ENCODE results near the gene LRP1B.

Gene LRP1B

GRCh38 chr2:140759426-140760156 is 1371.2 kb downstream of the LRP1B start:
- Mint-ChIP-seq H3K4me3 (no peak overlapping the region), H3K27ac (no peak overlapping the region), H3K36me3 (no peaks in the 10 kb centered on the region), H3K4me1 (no peaks in the 10 kb centered on the region), H3K9me3 (peaks cover 0 to 3% of the 10 kb centered on the region in 2 donors), H3K27me3 (no peaks in the 10 kb centered on the region)
- DNase-seq (no peak), ATAC-seq (replicated peaks) (no peak)

GRCh38 chr2:140747665-140748064 is 1383.2 kb downstream of the LRP1B start:
- DNase-seq (no peak), ATAC-seq (replicated peaks) (peak; percentile 45 to 58)
- H3K36me3 Mint-ChIP-seq, result no peaks in the 10 kb centered on the region
- no peaks in the 10 kb centered on the region for H3K27me3 Mint-ChIP-seq
- no peak overlapping the region for H3K4me3 Mint-ChIP-seq
- peaks cover 0 to under 1% of the 10 kb centered on the region in 2 donors for H3K9me3 Mint-ChIP-seq
- H3K27ac Mint-ChIP-seq, result no peak overlapping the region
- no peaks in the 10 kb centered on the region for H3K4me1 Mint-ChIP-seq

- ATAC-seq (replicated peaks), result no peak
- DNase-seq, result no peak
- H3K36me3 Mint-ChIP-seq, result no peaks in the 10 kb centered on the region
- H3K27me3 Mint-ChIP-seq, result no peaks in the 10 kb centered on the region
- no peak overlapping the region for H3K27ac Mint-ChIP-seq
- H3K9me3 Mint-ChIP-seq, result no peaks in the 10 kb centered on the region
- no peaks in the 10 kb centered on the region for H3K4me1 Mint-ChIP-seq
- no peak overlapping the region for H3K4me3 Mint-ChIP-seq
Observed at GRCh38 chr2:140747090-140747489, 1383.7 kb downstream of the LRP1B start.

GRCh38 chr2:140744379-140744778 is 1386.4 kb downstream of the LRP1B start:
- Mint-ChIP-seq H3K9me3 (no peaks in the 10 kb centered on the region), H3K27me3 (no peaks in the 10 kb centered on the region), H3K4me3 (no peak overlapping the region), H3K4me1 (no peaks in the 10 kb centered on the region), H3K36me3 (no peaks in the 10 kb centered on the region), H3K27ac (no peak overlapping the region)
- ATAC-seq (replicated peaks) (no peak), DNase-seq (no peak)

- DNase-seq (no peak), ATAC-seq (replicated peaks) (no peak)
- H3K4me3 Mint-ChIP-seq, result no peak overlapping the region
- H3K36me3 Mint-ChIP-seq, result no peaks in the 10 kb centered on the region
- H3K4me1 Mint-ChIP-seq, result no peaks in the 10 kb centered on the region
- H3K27ac Mint-ChIP-seq, result no peak overlapping the region
- no peaks in the 10 kb centered on the region for H3K27me3 Mint-ChIP-seq
- peaks cover 3 to 5% of the 10 kb centered on the region in 2 donors for H3K9me3 Mint-ChIP-seq
Observed at GRCh38 chr2:140737006-140737405, 1393.8 kb downstream of the LRP1B start.

- no peak for DNase-seq
- H3K4me3 Mint-ChIP-seq, result no peak overlapping the region
- no peaks in the 10 kb centered on the region for H3K36me3 Mint-ChIP-seq
- peaks cover 5 to 6% of the 10 kb centered on the region in 2 donors for H3K9me3 Mint-ChIP-seq
- no peak for ATAC-seq (replicated peaks)
- H3K27me3 Mint-ChIP-seq, result no peaks in the 10 kb centered on the region
- H3K4me1 Mint-ChIP-seq, result no peaks in the 10 kb centered on the region
- no peak overlapping the region for H3K27ac Mint-ChIP-seq
Observed at GRCh38 chr2:140734992-140735391, 1395.8 kb downstream of the LRP1B start.

GRCh38 chr2:140718999-140719398 is 1411.8 kb downstream of the LRP1B start:
- no peaks in the 10 kb centered on the region for H3K36me3 Mint-ChIP-seq
- H3K4me3 Mint-ChIP-seq, result no peak overlapping the region
- DNase-seq (no peak), ATAC-seq (replicated peaks) (no peak)
- H3K9me3 Mint-ChIP-seq, result no peaks in the 10 kb centered on the region
- no peak overlapping the region for H3K27ac Mint-ChIP-seq
- no peaks in the 10 kb centered on the region for H3K27me3 Mint-ChIP-seq
- no peaks in the 10 kb centered on the region for H3K4me1 Mint-ChIP-seq

GRCh38 chr2:140717481-140717880 is 1413.3 kb downstream of the LRP1B start:
- no peaks in the 10 kb centered on the region for H3K9me3 Mint-ChIP-seq
- no peaks in the 10 kb centered on the region for H3K36me3 Mint-ChIP-seq
- no peak overlapping the region for H3K27ac Mint-ChIP-seq
- H3K4me3 Mint-ChIP-seq, result no peak overlapping the region
- ATAC-seq (replicated peaks) (no peak), DNase-seq (no peak)
- no peaks in the 10 kb centered on the region for H3K4me1 Mint-ChIP-seq
- no peaks in the 10 kb centered on the region for H3K27me3 Mint-ChIP-seq

GRCh38 chr2:140714586-140714985 is 1416.2 kb downstream of the LRP1B start:
- ATAC-seq (replicated peaks) (no peak), DNase-seq (no peak)
- Mint-ChIP-seq H3K27ac (no peak overlapping the region), H3K4me1 (no peaks in the 10 kb centered on the region), H3K27me3 (no peaks in the 10 kb centered on the region), H3K36me3 (no peaks in the 10 kb centered on the region), H3K9me3 (no peaks in the 10 kb centered on the region), H3K4me3 (no peak overlapping the region)

- ATAC-seq (replicated peaks) (no peak), DNase-seq (no peak)
- Mint-ChIP-seq H3K36me3 (no peaks in the 10 kb centered on the region), H3K27ac (no peak overlapping the region), H3K27me3 (no peaks in the 10 kb centered on the region), H3K4me3 (no peak overlapping the region), H3K4me1 (no peaks in the 10 kb centered on the region), H3K9me3 (no peaks in the 10 kb centered on the region)
Observed at GRCh38 chr2:140711867-140712266, 1418.9 kb downstream of the LRP1B start.

- Mint-ChIP-seq H3K36me3 (no peaks in the 10 kb centered on the region), H3K27me3 (no peaks in the 10 kb centered on the region), H3K9me3 (no peaks in the 10 kb centered on the region), H3K4me3 (no peak overlapping the region), H3K4me1 (no peaks in the 10 kb centered on the region), H3K27ac (no peak overlapping the region)
- DNase-seq, result no peak
- no peak for ATAC-seq (replicated peaks)
Observed at GRCh38 chr2:140701726-140702125, 1429.1 kb downstream of the LRP1B start.

- DNase-seq, result no peak
- no peak overlapping the region for H3K4me3 Mint-ChIP-seq
- H3K4me1 Mint-ChIP-seq, result no peaks in the 10 kb centered on the region
- no peak for ATAC-seq (replicated peaks)
- H3K36me3 Mint-ChIP-seq, result no peaks in the 10 kb centered on the region
- no peaks in the 10 kb centered on the region for H3K27me3 Mint-ChIP-seq
- no peak overlapping the region for H3K27ac Mint-ChIP-seq
- H3K9me3 Mint-ChIP-seq, result no peaks in the 10 kb centered on the region
Observed at GRCh38 chr2:140698636-140699035, 1432.2 kb downstream of the LRP1B start.

GRCh38 chr2:140696449-140696848 is 1434.4 kb downstream of the LRP1B start:
- no peak overlapping the region for H3K4me3 Mint-ChIP-seq
- DNase-seq (no peak), ATAC-seq (replicated peaks) (no peak)
- no peaks in the 10 kb centered on the region for H3K9me3 Mint-ChIP-seq
- H3K4me1 Mint-ChIP-seq, result no peaks in the 10 kb centered on the region
- no peaks in the 10 kb centered on the region for H3K36me3 Mint-ChIP-seq
- H3K27ac Mint-ChIP-seq, result no peak overlapping the region
- no peaks in the 10 kb centered on the region for H3K27me3 Mint-ChIP-seq

GRCh38 chr2:140695155-140695554 is 1435.7 kb downstream of the LRP1B start:
- no peak overlapping the region for H3K4me3 Mint-ChIP-seq
- H3K9me3 Mint-ChIP-seq, result no peaks in the 10 kb centered on the region
- no peaks in the 10 kb centered on the region for H3K36me3 Mint-ChIP-seq
- H3K27me3 Mint-ChIP-seq, result no peaks in the 10 kb centered on the region
- ATAC-seq (replicated peaks), result no peak
- no peak overlapping the region for H3K27ac Mint-ChIP-seq
- DNase-seq, result no peak
- H3K4me1 Mint-ChIP-seq, result no peaks in the 10 kb centered on the region

- Mint-ChIP-seq H3K9me3 (peaks cover 0 to 2% of the 10 kb centered on the region in 2 donors), H3K36me3 (no peaks in the 10 kb centered on the region)
- ATAC-seq (replicated peaks), result no peak
Observed at GRCh38 chr2:140687825-140688224, 1443.0 kb downstream of the LRP1B start.

GRCh38 chr2:140683658-140684057 is 1447.2 kb downstream of the LRP1B start:
- Mint-ChIP-seq H3K4me3 (no peak overlapping the region), H3K27ac (no peak overlapping the region)
- no peak for DNase-seq

More at GRCh38 chr2:140687825-140688224, 1443.0 kb downstream of the LRP1B start:
- H3K4me3 Mint-ChIP-seq, result no peak overlapping the region
- no peaks in the 10 kb centered on the region for H3K27me3 Mint-ChIP-seq
- H3K27ac Mint-ChIP-seq, result no peak overlapping the region
- no peak for DNase-seq
- H3K4me1 Mint-ChIP-seq, result no peaks in the 10 kb centered on the region

More at GRCh38 chr2:140683658-140684057, 1447.2 kb downstream of the LRP1B start:
- H3K9me3 Mint-ChIP-seq, result peaks cover 0 to 1% of the 10 kb centered on the region in 2 donors
- no peaks in the 10 kb centered on the region for H3K4me1 Mint-ChIP-seq
- no peak for ATAC-seq (replicated peaks)
- H3K27me3 Mint-ChIP-seq, result no peaks in the 10 kb centered on the region
- H3K36me3 Mint-ChIP-seq, result no peaks in the 10 kb centered on the region
